Embryonic facial prominence (tissue), 1 donor: Measurements from ENCODE around the gene ZBTB46.
"Not testable (repeated sequence)": the region's sequence is repeated elsewhere in the genome, so short reads cannot be mapped to it uniquely, and the experiment has no call there.

Source experiments
- DNase-seq: peaks from one replicate; pipeline ENCODE4 v3.0.0-alpha.2; 2016; ENCODE audit errors: extremely low spot score

Gene ZBTB46

GRCh38 chr20:63858393-63859165 is 27.5 kb upstream of the ZBTB46 start:
- DNase-seq, result no peak

GRCh38 chr20:63857764-63858392 is 26.8 kb upstream of the ZBTB46 start:
- no peak for DNase-seq

GRCh38 chr20:63856098-63856511 is 25.0 kb upstream of the ZBTB46 start:
- DNase-seq, result no peak

- no peak for DNase-seq
Observed at GRCh38 chr20:63855363-63856097, 24.5 kb upstream of the ZBTB46 start.

GRCh38 chr20:63854766-63855362 is 23.8 kb upstream of the ZBTB46 start:
- no peak for DNase-seq

- DNase-seq, result no peak
Observed at GRCh38 chr20:63854069-63854765, 23.2 kb upstream of the ZBTB46 start.

- not testable (repeated sequence) for DNase-seq
Observed at GRCh38 chr20:63853733-63854068, 22.6 kb upstream of the ZBTB46 start.

GRCh38 chr20:63851548-63851943 is 20.5 kb upstream of the ZBTB46 start:
- DNase-seq, result not testable (repeated sequence)

GRCh38 chr20:63850689-63851547 is 19.9 kb upstream of the ZBTB46 start:
- DNase-seq, result no peak

GRCh38 chr20:63848003-63848911 is 17.2 kb upstream of the ZBTB46 start:
- DNase-seq, result no peak

GRCh38 chr20:63847237-63848002 is 16.4 kb upstream of the ZBTB46 start:
- DNase-seq, result no peak

GRCh38 chr20:63846888-63847236 is 15.8 kb upstream of the ZBTB46 start:
- no peak for DNase-seq

GRCh38 chr20:63846128-63846771 is 15.2 kb upstream of the ZBTB46 start:
- DNase-seq, result no peak

- no peak for DNase-seq
Observed at GRCh38 chr20:63844511-63844991, 13.5 kb upstream of the ZBTB46 start.

GRCh38 chr20:63843778-63844177 is 12.7 kb upstream of the ZBTB46 start:
- no peak for DNase-seq

- DNase-seq, result no peak
Observed at GRCh38 chr20:63843222-63843621, 12.2 kb upstream of the ZBTB46 start.

- no peak for DNase-seq
Observed at GRCh38 chr20:63842258-63842657, 11.2 kb upstream of the ZBTB46 start.

GRCh38 chr20:63840405-63840828 is 9.4 kb upstream of the ZBTB46 start:
- DNase-seq, result no peak
